ENCODE measurements around the gene GRID1.

DNA sequence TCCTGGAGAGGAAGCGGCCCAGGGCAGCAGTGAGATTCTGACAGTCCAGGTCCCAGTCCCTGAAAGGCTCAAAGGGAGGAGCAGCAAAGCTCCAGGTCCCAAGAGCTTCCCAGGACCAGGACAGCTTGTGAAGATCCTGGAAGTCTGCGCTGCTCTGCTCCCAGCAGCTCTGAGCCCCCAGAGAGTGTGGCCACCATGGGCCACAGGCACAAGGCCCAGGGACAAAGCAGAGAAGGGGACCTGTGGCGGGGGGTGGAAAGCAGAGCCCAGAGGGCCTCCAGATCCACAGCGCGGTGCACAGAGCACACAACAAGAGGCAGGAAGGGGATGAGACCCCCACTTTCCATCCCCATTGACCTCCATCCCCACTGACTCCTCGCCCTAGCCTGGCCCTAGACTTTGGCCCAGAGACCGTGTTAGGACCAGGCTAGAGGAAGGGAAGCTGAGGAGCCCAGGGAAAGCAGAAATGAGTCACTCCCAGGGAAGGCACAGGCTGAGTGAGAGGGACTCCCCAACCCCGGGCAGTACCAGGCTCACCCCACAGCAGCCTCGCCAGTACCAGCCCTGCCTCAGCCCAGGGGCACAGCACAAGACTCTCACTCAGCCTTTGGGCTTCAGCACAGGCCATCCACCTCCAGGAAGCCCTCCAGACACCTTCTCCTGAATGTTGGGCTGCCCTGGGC, 75.5 kb downstream of the GRID1 start:
- TF ChIP-seq, protein P1, sequence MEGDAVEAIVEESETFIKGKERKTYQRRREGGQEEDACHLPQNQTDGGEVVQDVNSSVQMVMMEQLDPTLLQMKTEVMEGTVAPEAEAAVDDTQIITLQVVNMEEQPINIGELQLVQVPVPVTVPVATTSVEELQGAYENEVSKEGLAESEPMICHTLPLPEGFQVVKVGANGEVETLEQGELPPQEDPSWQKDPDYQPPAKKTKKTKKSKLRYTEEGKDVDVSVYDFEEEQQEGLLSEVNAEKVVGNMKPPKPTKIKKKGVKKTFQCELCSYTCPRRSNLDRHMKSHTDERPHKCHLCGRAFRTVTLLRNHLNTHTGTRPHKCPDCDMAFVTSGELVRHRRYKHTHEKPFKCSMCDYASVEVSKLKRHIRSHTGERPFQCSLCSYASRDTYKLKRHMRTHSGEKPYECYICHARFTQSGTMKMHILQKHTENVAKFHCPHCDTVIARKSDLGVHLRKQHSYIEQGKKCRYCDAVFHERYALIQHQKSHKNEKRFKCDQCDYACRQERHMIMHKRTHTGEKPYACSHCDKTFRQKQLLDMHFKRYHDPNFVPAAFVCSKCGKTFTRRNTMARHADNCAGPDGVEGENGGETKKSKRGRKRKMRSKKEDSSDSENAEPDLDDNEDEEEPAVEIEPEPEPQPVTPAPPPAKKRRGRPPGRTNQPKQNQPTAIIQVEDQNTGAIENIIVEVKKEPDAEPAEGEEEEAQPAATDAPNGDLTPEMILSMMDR (IDR thresholded peaks at IDR 0.05; ENCODE audit: low read length): no peak
- TF ChIP-seq EZH2phosphoT487 (IDR thresholded peaks at IDR 0.05; ENCODE audit: low read length): no peak
